HepG2 (cell line): ENCODE measurements around the gene NUDT21. TPM values are rescaled to one million over a fixed set of nuclear protein-coding genes. Genes with fewer than 3 reads are reported as not detected.

Experiments used
- CSRNP2 ChIP-seq: sonication (generic); formaldehyde crosslinking; conservative IDR thresholded peaks from 2 replicates; pipeline ENCODE4 v1.8.0; 2022; ENCODE audit warnings: low read depth, missing genetic modification reagents
- PAXIP1 ChIP-seq: sonication (generic); formaldehyde crosslinking; conservative IDR thresholded peaks from 2 replicates; pipeline ENCODE4 v1.4.0; 2020; ENCODE audit warnings: mild to moderate bottlenecking, missing genetic modification reagents, moderate library complexity
- ZNF142 ChIP-seq: sonication (generic); formaldehyde crosslinking; IDR thresholded peaks from 2 replicates; pipeline ENCODE4 v1.4.0; 2020; ENCODE audit warnings: missing genetic modification reagents
- ZNF572 ChIP-seq: sonication (generic); formaldehyde crosslinking; IDR thresholded peaks from 2 replicates; pipeline ENCODE4 v1.5.1; 2020; ENCODE audit warnings: mild to moderate bottlenecking, missing genetic modification reagents
- polyA plus RNA-seq, 8 experiments: library from polyadenylated mRNA; depleted of rRNA in 3 of 8; stranded (reverse) in 7 of 8; unstranded in 1 of 8; fragments of >200 nt; fragmentation: Illumina TruSeq in 4 of 8; extraction: Trizol in 4 of 8; gene quantifications; 2 replicates each; pipeline versions ENCODE4 v1.2.1 to v1.2.3, GENCODE V29; 2011 to 2016; ENCODE audit warnings: low read depth in 4 of 8, missing spikeins in 1 of 8, mixed read lengths in 1 of 8; ENCODE audit not compliant: insufficient read depth in 1 of 8
- total RNA-seq, 5 experiments: library from RNA; depleted of rRNA; stranded (reverse); fragments of >200 nt; fragmentation: Illumina TruSeq; extraction: Trizol; gene quantifications; 2 replicates each; pipeline ENCODE4 v1.2.3, GENCODE V29; 2016; ENCODE audit warnings: low read depth in 1 of 5

The NUDT21 gene
- total and polyA plus RNA-seq, 2 of the 13 experiments (the other 11 are each of a cell fraction or from before 2014, with no cell fraction given), result 177 to 210 TPM

GRCh38 chr16:56415875-56416274 lies 35.3 kb downstream of the NUDT21 start (continued):
- TF ChIP-seq ZNF142 (no peak), PAXIP1 (no peak), ZNF572 (CRISPR knock-in tag) (no peak), CSRNP2 (CRISPR knock-in tag) (no peak)
